ENCODE measurements around the gene AKR1C2. TPM values are rescaled to one million over a fixed set of nuclear protein-coding genes. Genes with fewer than 3 reads are reported as not detected.
"Not testable (repeated sequence)": the region's sequence is repeated elsewhere in the genome, so short reads cannot be mapped to it uniquely, and the experiment has no call there.

AKR1C2 gene
- total RNA-seq, 1 donor from 2014 or later, result 4.7 TPM

DNA sequence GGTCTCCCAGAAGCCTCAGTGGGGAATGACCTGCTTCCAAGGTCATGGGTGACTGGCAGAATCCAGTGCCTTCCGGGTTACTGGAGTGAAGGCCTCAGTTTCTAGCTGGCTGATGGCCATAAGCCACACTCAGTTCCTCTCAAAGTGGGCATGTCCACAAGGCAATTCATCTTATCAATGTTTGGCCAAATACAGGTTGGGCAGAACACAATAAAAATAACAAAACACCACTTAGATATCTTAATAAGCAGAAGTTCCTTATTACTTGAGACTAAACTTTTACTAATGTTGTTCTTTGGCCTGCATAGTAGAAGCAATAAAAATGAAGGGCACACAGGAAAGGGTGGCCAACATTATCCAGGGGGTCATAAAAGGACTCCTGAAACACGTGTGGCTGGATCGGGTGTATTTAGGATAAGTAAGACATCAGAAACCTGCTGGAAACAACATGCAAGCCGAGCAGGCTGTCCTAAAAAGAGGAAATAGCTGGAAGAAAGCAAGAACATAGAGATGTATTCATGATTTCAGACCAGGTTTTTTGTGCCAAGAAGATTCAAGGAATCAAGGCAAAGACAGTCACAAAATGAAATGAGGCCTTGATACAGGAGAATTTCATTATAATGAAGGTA lies 19.6 kb upstream of the AKR1C2 start:
- Histone ChIP-seq H3K79me2 (ENCODE audit: low read depth) (no peaks in the 10 kb centered on the region), H4K20me1 (ENCODE audit: low read depth) (no peaks in the 10 kb centered on the region), H3K36me3 (no peaks in the 10 kb centered on the region), H3K4me2 (no peak overlapping the region), H3K4me1 (peaks cover 3% of the 10 kb centered on the region), H3K27me3 (no peaks in the 10 kb centered on the region), H2AFZ (replicated peaks) (no peak overlapping the region), H3F3A (ENCODE audit: low read depth) (no peaks in the 10 kb centered on the region), H3K9me3 (ENCODE audit: low read depth) (no peaks in the 10 kb centered on the region), H3K4me3 (no peak overlapping the region), H3K9ac (no peak overlapping the region), H3K27ac (no peak overlapping the region)
- Mint-ChIP-seq H3K9me3 (peaks cover 13% of the 10 kb centered on the region), H3K4me1 (no peaks in the 10 kb centered on the region), H3K4me3 (no peak overlapping the region), H3K27ac (no peak overlapping the region), H3K27me3 (ENCODE audit: insufficient read depth, low read depth) (no peaks in the 10 kb centered on the region), H3K36me3 (no peaks in the 10 kb centered on the region)
- no peak for DNase-seq (ENCODE audit: low spot score)
- no peak for TF ChIP-seq EZH2phosphoT487 (IDR thresholded peaks at IDR 0.05)

- H3K4me3 Mint-ChIP-seq; H4K20me1 ChIP-seq (ENCODE audit: low read depth); H3K36me3 ChIP-seq; H3K27me3 ChIP-seq; H3K9me3 Mint-ChIP-seq; H3K9me3 ChIP-seq (ENCODE audit: low read depth); H3K4me1 ChIP-seq; H3K27me3 Mint-ChIP-seq (ENCODE audit: insufficient read depth, low read depth); H3K4me2 ChIP-seq; H3K4me3 ChIP-seq; H3K27ac ChIP-seq; H3K9ac ChIP-seq; H3K36me3 Mint-ChIP-seq; H3K4me1 Mint-ChIP-seq; DNase-seq (ENCODE audit: low spot score); H2AFZ ChIP-seq (replicated peaks); H3K27ac Mint-ChIP-seq; H3F3A ChIP-seq (ENCODE audit: low read depth); H3K79me2 ChIP-seq (ENCODE audit: low read depth): not testable (repeated sequence)
Observed at GRCh38 chr10:5021624-5022290, 18.1 kb upstream of the AKR1C2 start.

DNA sequence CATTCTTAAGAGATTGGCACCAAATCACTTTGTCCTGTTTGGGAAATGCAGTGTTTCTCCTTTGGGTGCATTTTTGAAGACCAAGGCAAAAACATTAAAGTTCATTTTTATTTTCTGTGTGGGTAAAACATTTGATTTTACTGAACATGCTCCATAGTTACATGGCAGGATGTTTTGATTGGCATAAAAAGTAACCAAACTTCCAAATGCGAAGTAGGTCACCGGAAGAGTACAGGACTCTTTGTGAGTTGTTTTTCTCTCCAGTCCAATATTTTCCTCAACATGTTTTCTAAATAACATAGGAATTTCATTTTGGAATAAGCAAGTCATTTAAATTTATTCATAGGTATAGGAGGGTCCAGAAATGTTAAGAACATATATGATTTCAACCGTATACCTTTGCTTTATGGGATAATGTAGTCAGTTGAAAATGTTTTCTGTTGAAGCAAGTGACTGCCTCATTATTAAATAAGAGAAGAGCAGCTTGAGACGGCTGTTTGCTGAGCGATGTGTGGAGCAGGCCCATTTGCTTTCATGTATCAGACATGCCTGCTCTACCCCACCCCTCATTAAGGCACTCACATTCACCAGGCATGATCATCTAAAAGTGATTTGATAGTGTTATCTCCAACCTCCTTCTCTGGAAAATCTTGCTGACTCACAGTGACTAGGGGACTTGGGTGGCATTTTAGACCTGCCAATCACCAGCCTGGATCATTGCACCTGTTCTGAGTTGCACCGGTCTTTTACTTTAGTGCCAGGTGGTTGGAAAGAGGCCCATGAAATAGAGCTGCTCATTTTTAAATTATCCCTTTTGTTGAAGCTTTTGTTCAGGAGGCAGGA lies 16.3 kb upstream of the AKR1C2 start:
- H3K27me3 Mint-ChIP-seq (ENCODE audit: insufficient read depth, low read depth); H3K27ac ChIP-seq; DNase-seq (ENCODE audit: low spot score); H3K4me1 ChIP-seq; H3K36me3 ChIP-seq; H3K27ac Mint-ChIP-seq; H3K27me3 ChIP-seq; H3K4me1 Mint-ChIP-seq; H2AFZ ChIP-seq (replicated peaks); H3K79me2 ChIP-seq (ENCODE audit: low read depth); H3K4me3 Mint-ChIP-seq; H4K20me1 ChIP-seq (ENCODE audit: low read depth); H3K4me2 ChIP-seq; H3K36me3 Mint-ChIP-seq; H3K4me3 ChIP-seq; H3K9ac ChIP-seq; H3K9me3 ChIP-seq (ENCODE audit: low read depth); H3K9me3 Mint-ChIP-seq; H3F3A ChIP-seq (ENCODE audit: low read depth): not testable (repeated sequence)

DNA sequence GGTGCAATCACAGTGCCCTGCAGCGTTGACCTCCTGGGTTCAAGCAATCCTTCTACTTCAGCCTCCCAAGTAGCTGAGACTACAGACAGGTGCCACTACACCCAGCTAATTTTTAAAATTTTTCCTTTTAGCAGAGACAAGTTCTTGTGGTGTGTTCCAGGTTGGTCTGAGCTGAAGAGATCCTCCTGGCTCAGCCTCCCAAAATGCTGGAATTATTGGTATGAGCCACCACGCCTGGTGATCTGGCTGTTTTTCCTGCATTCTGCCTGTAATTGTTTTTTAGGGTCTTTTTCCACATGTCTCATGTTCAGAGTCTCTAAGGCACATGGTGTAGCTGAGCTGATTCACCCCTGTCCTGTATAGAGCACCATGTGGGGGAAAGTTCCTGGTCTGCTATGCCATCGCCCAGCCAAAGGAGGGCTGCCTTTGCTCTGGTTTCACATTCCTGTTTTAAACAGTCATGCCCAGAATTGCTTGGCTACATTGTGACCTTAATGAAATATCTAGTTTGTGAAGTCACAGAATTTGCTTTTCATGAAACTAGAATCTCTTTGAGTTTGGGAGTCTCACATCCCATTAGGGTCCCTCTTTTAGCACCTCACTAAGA lies 15.1 kb upstream of the AKR1C2 start:
- not testable (repeated sequence) for H3K4me3 Mint-ChIP-seq; H3K79me2 ChIP-seq (ENCODE audit: low read depth); H3K36me3 Mint-ChIP-seq; H3K4me3 ChIP-seq; H3K4me1 Mint-ChIP-seq; H3K4me1 ChIP-seq; H3K9me3 Mint-ChIP-seq; H3K27ac ChIP-seq; H3K27me3 ChIP-seq; H3F3A ChIP-seq (ENCODE audit: low read depth); DNase-seq (ENCODE audit: low spot score); H3K27me3 Mint-ChIP-seq (ENCODE audit: insufficient read depth, low read depth); H4K20me1 ChIP-seq (ENCODE audit: low read depth); H2AFZ ChIP-seq (replicated peaks); H3K9me3 ChIP-seq (ENCODE audit: low read depth); H3K9ac ChIP-seq; H3K4me2 ChIP-seq; H3K27ac Mint-ChIP-seq; H3K36me3 ChIP-seq

- H3K36me3 Mint-ChIP-seq, result no peaks in the 10 kb centered on the region
Observed at GRCh38 chr10:5018134-5018533, 14.5 kb upstream of the AKR1C2 start.

More at GRCh38 chr10:5018134-5018533, 14.5 kb upstream of the AKR1C2 start:
- H3K79me2 ChIP-seq (ENCODE audit: low read depth), result no peaks in the 10 kb centered on the region
- no peaks in the 10 kb centered on the region for H3K27me3 ChIP-seq
- H3K36me3 ChIP-seq, result no peaks in the 10 kb centered on the region
- Mint-ChIP-seq H3K27me3 (ENCODE audit: insufficient read depth, low read depth) (no peaks in the 10 kb centered on the region), H3K27ac (no peak overlapping the region), H3K9me3 (no peaks in the 10 kb centered on the region), H3K4me3 (no peak overlapping the region), H3K4me1 (no peaks in the 10 kb centered on the region)
- H3K27ac ChIP-seq, result no peak overlapping the region
- no peak overlapping the region for H3K4me3 ChIP-seq
- no peaks in the 10 kb centered on the region for H3F3A ChIP-seq (ENCODE audit: low read depth)
- H2AFZ ChIP-seq (replicated peaks), result no peak overlapping the region
- peaks cover 3% of the 10 kb centered on the region for H3K4me1 ChIP-seq
- TF ChIP-seq CTCF (IDR thresholded peaks at IDR 0.05), result no peak
- no peak for TF ChIP-seq EZH2phosphoT487 (IDR thresholded peaks at IDR 0.05)
- TF ChIP-seq EZH2 (IDR thresholded peaks at IDR 0.05), result no peak
- H3K9me3 ChIP-seq (ENCODE audit: low read depth), result no peaks in the 10 kb centered on the region
- no peak for DNase-seq (ENCODE audit: low spot score)
- H3K4me2 ChIP-seq, result no peak overlapping the region
- H4K20me1 ChIP-seq (ENCODE audit: low read depth), result no peaks in the 10 kb centered on the region
- H3K9ac ChIP-seq, result no peak overlapping the region
